ENCODE measurements around the gene ZNF280B.
"Not testable (repeated sequence)": the region's sequence is repeated elsewhere in the genome, so short reads cannot be mapped to it uniquely, and the experiment has no call there.

The ZNF280B gene

GRCh38 chr22:22506736-22507135, 1.8 kb downstream of the ZNF280B start:
- no peak for DNase-seq

- no peak for DNase-seq
Observed at GRCh38 chr22:22498267-22498666, 10.3 kb downstream of the ZNF280B start.

GRCh38 chr22:22491589-22491988, 17.0 kb downstream of the ZNF280B start:
- not testable (repeated sequence) for DNase-seq

- DNase-seq = no peak
Observed at GRCh38 chr22:22488736-22489135, 19.8 kb downstream of the ZNF280B start.

GRCh38 chr22:22487869-22488597, 20.5 kb downstream of the ZNF280B start:
- no peak for DNase-seq

- DNase-seq = no peak
Observed at GRCh38 chr22:22487059-22487458, 21.5 kb downstream of the ZNF280B start.

- DNase-seq = no peak
Observed at GRCh38 chr22:22486132-22486899, 22.2 kb downstream of the ZNF280B start.

- DNase-seq = no peak
Observed at GRCh38 chr22:22485524-22485923, 23.0 kb downstream of the ZNF280B start.

GRCh38 chr22:22484023-22484422, 24.5 kb downstream of the ZNF280B start:
- no peak for DNase-seq

- DNase-seq = no peak
Observed at GRCh38 chr22:22480940-22481339, 27.6 kb downstream of the ZNF280B start.

GRCh38 chr22:22479999-22480532, 28.5 kb downstream of the ZNF280B start:
- no peak for DNase-seq

GRCh38 chr22:22479116-22479515, 29.4 kb downstream of the ZNF280B start:
- DNase-seq = no peak

GRCh38 chr22:22478470-22478869, 30.1 kb downstream of the ZNF280B start:
- no peak for DNase-seq

- no peak for DNase-seq
Observed at GRCh38 chr22:22474733-22475132, 33.8 kb downstream of the ZNF280B start.

- not testable (repeated sequence) for DNase-seq
Observed at GRCh38 chr22:22471104-22471503, 37.4 kb downstream of the ZNF280B start.

- no peak for DNase-seq
Observed at GRCh38 chr22:22469527-22469926, 39.0 kb downstream of the ZNF280B start.

GRCh38 chr22:22468794-22469469, 39.6 kb downstream of the ZNF280B start:
- DNase-seq = not testable (repeated sequence)

GRCh38 chr22:22467112-22467511, 41.4 kb downstream of the ZNF280B start:
- no peak for DNase-seq

- DNase-seq = no peak
Observed at GRCh38 chr22:22465782-22466181, 42.8 kb downstream of the ZNF280B start.

- no peak for DNase-seq
Observed at GRCh38 chr22:22465094-22465602, 43.4 kb downstream of the ZNF280B start.

GRCh38 chr22:22464541-22465054, 43.9 kb downstream of the ZNF280B start:
- DNase-seq = no peak

- peak; percentile 37 to 64 for DNase-seq
Observed at GRCh38 chr22:22463855-22464540, 44.5 kb downstream of the ZNF280B start.
